Spleen (tissue), 7 donors: ENCODE data around the gene CD53.

Experiments
- CTCF ChIP-seq, 11 experiments: fragments of 200-600 bp in 7 of 11; fragments of 450-650 bp in 4 of 11; sonication (generic) in 4 of 11; IDR thresholded peaks in 8 of 11; conservative IDR thresholded peaks in 3 of 11; 1 replicate in 7 of 11; 2 replicates in 4 of 11; pipeline versions ENCODE4 v1.4.0 to v1.8.0; 2016 to 2021; ENCODE audit warnings: antibody characterized with exemption in 11 of 11, inconsistent platforms in 4 of 11, mild to moderate bottlenecking in 1 of 11
- POLR2A ChIP-seq, 3 donors: fragments of 450-650 bp; IDR thresholded peaks; one replicate each; pipeline ENCODE4 v1.5.1; 2017; ENCODE audit warnings: antibody characterized with exemption in 3 of 3, mild to moderate bottlenecking in 1 of 3
- POLR2AphosphoS5 ChIP-seq, 3 donors: sonication (generic); formaldehyde crosslinking; IDR thresholded peaks; one replicate each; pipeline ENCODE4 v1.5.1; 2017; ENCODE audit warnings: antibody characterized with exemption in 3 of 3
- donor health status: DM: no; HTN: no; CAD: no; lungs with moderate emphysema.
- donor health status: DM: no; HTN: no; CAD: no.
- donor health status: DM: no; HTN: no; CAD: no.

- TF ChIP-seq CTCF (IDR thresholded peaks at IDR 0.05 in 8 of 11, conservative IDR thresholded peaks at IDR 0.05 in 3 of 11): no peak
- TF ChIP-seq POLR2A (IDR thresholded peaks at IDR 0.05): no peak
- TF ChIP-seq POLR2AphosphoS5 (IDR thresholded peaks at IDR 0.05): no peak
Observed at GRCh38 chr1:110948038-110948810, 75.3 kb downstream of the CD53 start.
